NCI-H774 (cell line): ENCODE results near the gene VEZT.
A peak's percentile ranks its signal among the peaks of the same experiment; 100 is the strongest.
"Not testable (repeated sequence)": the region's sequence is repeated elsewhere in the genome, so short reads cannot be mapped to it uniquely, and the experiment has no call there.

Experiments used
- DNase-seq: peaks from one replicate; lab custom pipeline; 2025; lab: John Stamatoyannopoulos, UW

VEZT gene

DNA sequence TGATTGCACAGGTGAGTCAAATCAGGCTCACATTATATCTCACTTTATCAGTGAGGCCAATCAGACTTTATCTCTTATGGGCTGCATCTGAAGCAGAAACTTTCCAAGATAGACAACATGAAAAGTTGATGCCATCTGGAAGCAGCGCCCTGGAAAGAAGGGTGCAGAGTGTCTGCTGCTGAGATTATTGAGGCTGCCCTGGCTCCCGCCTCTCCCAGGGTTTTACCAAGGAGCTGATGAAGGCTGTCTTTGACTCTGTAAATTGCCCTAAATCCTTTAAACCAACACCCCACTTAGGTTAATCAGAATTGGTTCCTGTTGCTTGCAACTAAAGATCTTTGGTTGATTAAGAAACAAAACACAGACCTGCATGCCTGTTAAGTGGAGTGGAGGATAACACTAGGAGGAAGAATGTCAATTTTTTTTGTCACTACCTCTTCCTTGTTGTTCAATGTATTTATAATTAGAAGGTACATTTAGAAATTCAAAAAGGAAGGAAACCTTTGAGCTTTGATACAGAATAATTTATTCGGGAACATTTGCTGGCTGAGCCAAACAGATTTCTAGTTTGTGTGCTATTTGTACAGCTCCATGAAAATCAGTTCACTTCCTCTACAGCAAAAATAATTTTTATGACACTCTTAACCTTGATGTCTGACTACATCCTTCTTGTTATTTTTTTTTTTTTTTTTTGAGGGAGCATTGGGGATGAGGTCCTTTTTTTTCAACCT lies 104.1 kb downstream of the VEZT start:
- DNase-seq, result no peak

DNA sequence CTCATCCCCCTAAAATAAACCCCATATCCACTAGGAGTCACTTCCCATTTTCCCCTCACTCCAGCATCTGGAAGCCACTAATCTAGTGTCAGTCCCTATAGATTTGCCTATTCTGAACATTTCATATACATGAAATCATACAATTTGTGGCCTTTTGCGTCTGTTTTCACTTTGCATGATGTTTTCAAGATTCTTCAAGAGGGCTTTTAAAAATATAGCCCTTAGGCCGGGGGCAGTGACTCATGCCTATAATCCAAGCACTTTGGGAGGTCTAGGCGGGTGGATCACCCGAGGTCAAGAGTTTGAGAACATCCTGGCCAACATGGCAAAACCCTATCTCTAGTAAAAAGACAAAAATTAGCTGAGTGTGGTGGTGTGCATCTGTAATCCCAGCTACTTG lies 104.7 kb downstream of the VEZT start:
- no peak for DNase-seq

- no peak for DNase-seq
Measured at GRCh38 chr12:95323212-95323611, 105.6 kb downstream of the VEZT start.

DNA sequence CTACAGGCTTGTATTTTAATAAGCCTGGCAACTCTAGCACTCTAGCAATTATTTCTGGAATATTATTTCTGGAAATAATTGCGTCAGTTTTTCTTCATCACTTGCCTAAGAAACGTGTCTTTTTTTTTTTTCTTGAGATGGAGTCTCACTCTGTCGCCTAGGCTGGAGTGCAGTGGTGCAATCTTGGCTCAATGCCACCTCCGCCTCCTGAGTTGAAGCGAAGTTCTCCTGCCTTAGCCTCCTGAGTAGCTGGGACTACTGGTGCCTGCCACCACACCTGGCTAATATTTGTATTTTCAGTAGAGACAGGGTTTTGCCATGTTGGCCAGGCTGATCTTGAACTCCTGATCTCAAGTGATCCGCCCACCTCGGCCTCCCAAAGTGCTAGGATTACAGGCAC lies 106.6 kb downstream of the VEZT start:
- DNase-seq, result not testable (repeated sequence)

DNA sequence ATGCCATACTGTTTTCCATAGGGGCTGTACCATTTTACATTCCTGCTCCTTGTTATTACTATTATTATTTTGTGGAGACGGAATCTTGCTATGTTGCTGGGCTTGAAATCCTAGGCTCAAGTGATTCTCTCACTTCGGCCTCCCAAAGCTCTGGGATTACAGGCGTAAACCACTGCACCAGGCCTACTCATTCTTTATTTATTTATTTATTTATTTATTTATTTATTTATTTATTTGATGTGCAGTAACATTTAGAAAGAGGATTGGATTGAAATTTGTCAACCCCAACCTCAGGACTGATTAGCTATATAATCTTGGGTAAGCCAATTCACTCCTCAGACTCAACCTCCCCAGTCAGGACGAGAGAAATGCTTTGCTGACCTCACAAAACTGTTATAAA lies 107.9 kb downstream of the VEZT start:
- DNase-seq, result no peak

DNA sequence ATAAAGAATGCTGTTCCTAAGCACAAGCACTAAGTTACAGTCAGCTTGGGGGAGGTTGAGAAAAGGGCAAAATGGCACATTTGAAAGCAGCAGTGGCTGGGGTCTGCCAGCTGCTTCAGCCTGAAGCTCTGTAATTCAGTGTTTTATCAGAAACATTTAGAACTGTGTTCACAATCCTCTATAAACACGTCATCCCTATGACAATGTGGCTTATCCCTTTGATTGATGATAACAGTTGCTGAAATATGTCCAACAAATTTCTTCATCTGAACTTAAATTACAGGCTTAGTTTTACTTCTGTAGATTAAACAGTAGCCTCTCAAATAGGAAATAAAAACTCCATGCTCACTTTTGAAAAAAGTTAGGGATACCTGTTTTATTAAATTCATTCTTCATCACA lies 108.8 kb downstream of the VEZT start:
- DNase-seq, result no peak

DNA sequence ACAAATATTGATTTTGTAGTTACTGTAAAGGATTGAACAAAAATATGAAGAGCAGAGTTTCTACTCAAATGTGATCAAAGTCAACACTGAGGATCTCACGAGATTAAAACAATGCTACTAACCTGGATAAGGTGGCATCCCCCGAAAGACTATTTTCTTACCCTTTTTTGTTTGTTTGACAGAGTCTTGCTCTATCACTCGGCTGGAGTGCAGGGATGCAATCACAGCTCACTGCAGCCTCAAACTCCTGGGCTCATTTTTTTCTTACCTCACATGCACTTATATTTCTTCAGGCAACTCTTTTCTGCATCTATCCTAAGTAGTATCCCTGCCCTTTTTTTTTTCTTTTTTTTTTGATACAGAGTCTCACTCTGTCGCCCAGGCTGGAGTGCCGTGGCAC lies 109.2 kb downstream of the VEZT start:
- no peak for DNase-seq

GRCh38 chr12:95328708-95329107 lies 111.1 kb downstream of the VEZT start:
- DNase-seq, result no peak

- DNase-seq, result no peak
Measured at GRCh38 chr12:95335948-95336347, 118.3 kb downstream of the VEZT start.

DNA sequence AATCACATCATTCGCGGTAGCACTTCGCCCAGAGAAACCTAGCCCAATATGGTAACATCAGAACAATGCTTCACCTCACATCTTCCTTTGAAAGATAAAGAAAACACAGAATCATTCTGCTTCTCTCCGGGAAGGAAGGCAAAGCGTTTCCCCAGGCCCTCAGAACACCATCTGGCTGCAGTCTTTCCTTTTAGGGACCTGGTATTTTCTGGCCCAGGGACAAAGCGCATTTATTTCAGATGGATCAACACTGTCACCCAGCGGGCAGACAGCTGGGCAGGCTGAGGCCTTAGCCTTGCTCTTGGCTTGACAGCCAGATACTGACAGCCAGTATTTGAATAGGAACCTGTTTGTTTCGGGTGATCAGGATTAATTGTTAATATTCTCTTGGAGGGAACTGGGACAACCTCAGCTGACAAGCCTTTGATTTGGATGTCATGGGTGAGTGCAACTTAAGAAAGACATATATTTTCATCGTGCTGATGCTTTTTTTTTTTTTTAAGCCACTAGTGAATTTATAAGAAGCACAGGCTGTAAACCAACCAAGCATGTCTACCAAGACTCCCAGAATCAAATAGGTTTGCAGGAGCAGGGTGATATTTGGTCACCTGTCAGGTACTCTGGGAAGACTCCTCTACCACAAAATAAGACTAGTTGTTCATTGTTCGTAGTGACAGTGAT lies 118.9 kb downstream of the VEZT start:
- peak; percentile 84 for DNase-seq

- DNase-seq, result no peak
Measured at GRCh38 chr12:95337146-95337545, 119.5 kb downstream of the VEZT start.

DNA sequence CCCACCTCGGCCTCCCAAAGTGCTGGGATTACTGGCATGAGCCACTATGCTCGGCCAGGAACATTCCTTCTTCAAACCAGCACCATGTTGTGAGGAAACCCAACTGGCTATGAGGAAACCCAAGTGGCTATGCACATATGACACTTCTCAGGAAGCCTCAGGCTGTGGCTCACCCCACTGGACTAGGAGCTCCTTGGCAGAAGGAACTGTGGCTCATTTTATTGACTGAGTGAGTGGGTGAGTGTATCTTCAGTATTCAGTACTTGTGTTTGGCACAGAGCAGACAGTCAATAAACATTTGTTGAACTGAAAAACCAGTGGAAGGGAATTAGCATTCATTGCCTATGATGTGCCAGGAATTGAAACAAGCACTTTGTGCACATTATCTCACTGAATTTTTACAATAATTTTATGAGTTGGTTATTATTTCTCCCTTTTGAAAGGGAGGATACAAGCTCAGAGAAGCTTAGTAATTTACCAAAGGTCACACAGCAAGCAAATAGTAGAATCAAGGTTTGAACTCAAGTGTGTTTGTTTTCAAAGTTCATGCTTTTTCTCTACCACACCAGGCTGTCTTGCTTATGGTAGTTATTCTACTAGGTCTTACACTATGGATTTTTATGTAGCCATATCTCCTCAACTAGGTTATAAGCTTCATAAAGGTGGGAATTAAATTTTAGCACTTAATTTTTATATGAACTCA lies 121.6 kb downstream of the VEZT start:
- no peak for DNase-seq

DNA sequence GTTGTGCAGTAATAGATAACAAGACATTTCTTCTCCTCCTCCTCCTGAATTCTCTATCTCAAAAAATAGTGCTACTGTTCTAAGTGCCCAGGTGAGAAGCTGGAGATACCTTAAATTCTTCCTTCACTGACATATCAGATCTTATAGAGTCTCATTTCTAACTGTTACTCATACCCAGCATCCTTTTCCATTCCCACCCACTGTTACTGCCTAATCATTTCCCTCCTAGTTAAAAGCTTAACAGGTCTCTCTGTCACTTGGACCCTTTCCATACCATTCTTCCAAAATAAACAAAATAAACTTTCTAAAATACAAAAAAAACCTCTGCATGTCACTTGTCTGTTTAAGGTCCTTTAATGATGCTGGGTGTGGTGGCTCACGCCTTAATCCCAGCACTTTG lies 124.4 kb downstream of the VEZT start:
- no peak for DNase-seq

DNA sequence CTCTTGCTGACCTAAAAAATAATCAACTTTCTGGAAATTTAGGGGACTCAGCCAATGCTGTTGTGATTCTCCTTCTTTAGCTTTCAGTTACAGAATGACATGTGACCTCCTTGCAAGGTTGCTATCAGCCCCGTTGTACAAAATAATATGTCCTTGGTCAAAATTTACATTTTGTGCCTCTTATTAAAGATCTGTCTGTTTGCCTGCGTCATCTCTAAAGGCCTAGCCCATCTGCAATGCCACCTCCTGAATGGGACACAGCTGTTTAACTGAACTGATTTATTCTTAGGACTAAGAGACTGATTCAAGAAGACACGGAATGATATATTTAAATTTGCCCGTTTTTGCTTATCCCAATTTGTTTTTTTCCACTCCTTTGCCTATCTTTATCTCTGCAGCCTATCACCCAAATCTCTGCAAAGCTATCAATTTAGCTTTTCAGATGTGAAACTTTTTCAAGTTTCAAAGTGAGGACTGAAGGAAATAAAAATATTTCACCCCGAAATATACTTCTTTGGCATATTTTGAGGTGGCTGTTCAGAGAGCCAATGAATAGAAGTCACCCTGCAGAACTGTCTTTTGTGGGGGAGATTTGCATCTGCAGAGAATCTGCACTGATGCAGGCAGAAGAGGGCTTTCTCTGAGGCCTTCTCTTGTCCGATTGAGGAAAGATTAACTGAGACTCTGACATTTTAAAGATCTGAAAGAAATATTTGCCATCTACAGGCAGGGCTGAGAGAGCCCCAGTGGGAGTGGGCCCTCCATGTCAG lies 126.0 kb downstream of the VEZT start:
- DNase-seq, result no peak

DNA sequence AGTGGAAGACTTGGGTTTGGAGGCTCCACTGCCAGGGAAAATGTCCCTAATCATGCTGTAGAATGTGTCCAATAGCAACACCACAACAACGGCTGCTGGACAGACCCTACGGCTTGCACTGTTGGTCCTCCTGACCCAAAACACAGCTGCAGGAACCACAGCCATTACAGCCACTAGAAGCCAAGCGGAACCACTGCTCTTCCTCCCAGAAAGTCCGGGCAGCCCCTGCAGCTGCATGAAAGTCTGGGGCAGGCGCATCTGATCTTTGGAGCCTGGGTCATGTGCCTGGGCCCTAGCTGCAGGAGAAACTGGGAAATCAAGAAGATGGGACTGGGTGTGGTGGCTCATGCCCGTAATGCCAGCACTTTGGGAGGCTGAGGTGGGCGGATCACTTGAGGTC lies 131.7 kb downstream of the VEZT start:
- no peak for DNase-seq

GRCh38 chr12:95351748-95352147 lies 134.1 kb downstream of the VEZT start:
- DNase-seq, result no peak
